CD4-positive, alpha-beta T cell treated with Interferon alpha-2 for 1 hour (primary cell): ENCODE measurements around the gene YTHDC2.

Experiments used
- DNase-seq, 2 donors: peaks; one replicate each; pipeline ENCODE4 v3.0.0-alpha.2; 2020 to 2022

YTHDC2 gene

GRCh38 chr5:113607361-113607760 lies 93.9 kb downstream of the YTHDC2 start:
- no peak for DNase-seq

GRCh38 chr5:113608113-113608596 lies 94.7 kb downstream of the YTHDC2 start:
- DNase-seq: no peak

DNA sequence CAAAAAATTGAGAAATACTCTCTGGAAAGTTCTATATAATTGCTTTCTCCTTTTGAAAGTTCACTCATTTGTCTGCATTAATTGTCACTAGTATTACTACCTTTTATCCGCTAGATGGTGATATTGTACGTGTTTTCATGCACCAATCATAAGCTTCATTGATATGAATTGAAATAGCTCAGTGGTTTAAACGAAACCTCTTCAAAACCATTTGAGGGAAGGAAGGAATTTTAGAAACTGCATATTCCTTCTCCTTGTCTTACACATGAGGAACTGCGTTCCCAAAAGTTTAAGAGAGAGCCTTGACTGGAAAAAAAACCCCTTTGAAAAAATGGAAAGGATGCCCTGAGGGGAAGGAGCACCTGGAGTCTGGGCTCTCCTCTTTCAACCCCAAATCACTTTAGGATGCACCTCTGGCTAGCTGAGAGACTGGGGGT lies 98.6 kb downstream of the YTHDC2 start:
- DNase-seq: peak in 1 of 2 donors; percentile 48

DNA sequence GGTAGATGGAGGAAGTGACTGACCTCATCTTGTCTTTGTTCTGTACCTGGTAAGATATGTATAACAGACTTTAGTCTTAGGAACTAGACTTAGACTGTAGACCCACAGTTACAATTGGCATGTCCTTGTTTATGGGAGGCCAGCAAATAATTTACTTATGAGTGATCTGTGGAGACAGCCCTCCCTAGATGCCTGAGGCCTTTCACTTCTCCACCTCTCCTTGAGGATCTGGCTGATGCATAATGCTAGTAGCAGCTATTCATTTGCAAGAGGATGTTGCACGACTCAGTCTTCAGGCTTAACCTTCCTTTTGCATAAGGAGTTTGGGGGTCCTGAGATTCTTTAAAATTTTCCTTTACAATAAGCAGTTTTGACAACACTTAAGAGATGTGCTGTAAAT lies 100.7 kb downstream of the YTHDC2 start:
- DNase-seq: no peak

DNA sequence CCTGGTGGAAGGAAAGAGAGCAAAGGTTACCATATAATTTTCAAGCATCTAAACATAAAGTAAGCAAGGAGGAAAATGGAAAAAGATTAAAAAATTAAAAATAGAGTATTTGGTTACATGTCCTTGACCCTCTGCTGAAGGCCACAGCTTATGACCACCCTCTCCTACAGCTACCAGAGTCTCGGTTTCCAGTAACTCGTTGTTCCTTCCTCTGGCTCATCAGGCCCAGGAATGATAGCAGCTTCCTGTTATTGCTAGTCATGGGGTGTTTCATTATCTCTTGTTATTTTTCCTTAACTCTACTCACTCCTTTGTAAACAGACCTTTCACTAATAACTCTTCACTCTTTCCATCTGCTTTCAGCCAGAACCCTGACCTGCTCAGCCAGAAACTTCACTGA lies 102.2 kb downstream of the YTHDC2 start:
- no peak for DNase-seq

- no peak for DNase-seq
Measured at GRCh38 chr5:113617191-113617796, 103.8 kb downstream of the YTHDC2 start.

GRCh38 chr5:113632996-113633395 lies 119.5 kb downstream of the YTHDC2 start:
- no peak for DNase-seq

DNA sequence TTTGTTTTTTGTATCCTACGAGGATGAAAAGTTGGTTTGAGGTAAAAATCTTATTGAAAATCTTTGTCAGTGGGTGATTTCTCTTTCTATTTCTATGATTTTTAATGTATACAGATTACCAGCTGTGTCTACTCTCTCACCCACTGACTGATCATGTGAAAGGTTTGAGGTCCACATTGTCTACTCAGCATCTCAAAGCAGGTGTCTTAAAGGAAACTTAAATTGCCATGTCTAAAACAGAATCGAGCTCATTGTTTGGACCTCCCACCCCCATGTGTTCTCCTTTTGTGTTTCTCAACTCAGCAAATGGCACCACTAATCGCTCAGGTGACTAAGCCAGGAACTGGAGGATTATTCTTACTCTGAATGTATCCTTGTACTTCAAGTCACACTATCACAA lies 121.5 kb downstream of the YTHDC2 start:
- no peak for DNase-seq

- no peak for DNase-seq
Measured at GRCh38 chr5:113641715-113642114, 128.2 kb downstream of the YTHDC2 start.
